Peyer's patch (tissue), 4 donors: Measurements from ENCODE around the gene KCTD1. TPM values are rescaled to one million over a fixed set of nuclear protein-coding genes. Genes with fewer than 3 reads are reported as not detected.

Experiments used
- DNase-seq, 3 donors: peaks; one replicate each; pipeline ENCODE4 v3.0.0-alpha.2; 2017 to 2019
- H3K27ac ChIP-seq, 4 donors: fragments of 200-600 bp; sonication (generic); one replicate each; pipeline ENCODE4 v1.5.1; 2016 to 2019
- H3K27me3 ChIP-seq, 2 donors: fragments of 200-600 bp; sonication (generic); one replicate each; pipeline ENCODE4 v1.5.1; 2019
- H3K36me3 ChIP-seq, 3 donors: fragments of 200-600 bp; sonication (generic); one replicate each; pipeline ENCODE4 v1.5.1; 2016 to 2019
- H3K4me1 ChIP-seq, 4 donors: fragments of 200-600 bp; sonication (generic); one replicate each; pipeline ENCODE4 v1.5.1; 2016 to 2019
- H3K4me3 ChIP-seq, 4 donors: fragments of 200-600 bp; sonication (generic); 1 replicate in 3 of 4; 2 replicates in 1 of 4; pipeline ENCODE4 v1.5.1; 2016 to 2019; ENCODE audit warnings: mild to moderate bottlenecking in 1 of 4
- H3K9me3 ChIP-seq, 4 donors: fragments of 200-600 bp; sonication (generic); one replicate each; pipeline ENCODE4 v1.5.1; 2016 to 2019; ENCODE audit warnings: mild to moderate bottlenecking in 1 of 4
- CTCF ChIP-seq, 6 experiments: fragments of 450-650 bp in 4 of 6; fragments of 200-600 bp in 2 of 6; sonication (generic) in 1 of 6; IDR thresholded peaks; one replicate each; pipeline ENCODE4 v1.5.1; 2017 to 2019; ENCODE audit warnings: antibody characterized with exemption in 6 of 6, mild to moderate bottlenecking in 3 of 6, moderate library complexity in 1 of 6
- POLR2A ChIP-seq, 2 donors: fragments of 450-650 bp; IDR thresholded peaks; one replicate each; pipeline ENCODE4 v1.5.1; 2017; ENCODE audit warnings: antibody characterized with exemption in 2 of 2, mild to moderate bottlenecking in 2 of 2, moderate library complexity in 2 of 2
- total RNA-seq, 4 donors: library from RNA; depleted of rRNA; stranded (reverse); fragments of >200 nt; gene quantifications; one replicate each; pipeline ENCODE4 v1.1.0, GENCODE V29; 2016

KCTD1 gene
- 1 to 10 TPM; 2.5 to 6.3 (median 4.7) TPM for total RNA-seq

GRCh38 chr18:26548415-26549262 lies at the start of gene KCTD1:
Gene KCTD1 (minus strand): TSS chr18:26548553. CDS start chr18:26548536, 17 bp downstream.
- Histone ChIP-seq H3K4me3 (peak within 1 kb of the TSS; percentile 56 to 78 (median 71)), H3K36me3 (no peaks in the 10 kb centered on the region), H3K4me1 (peaks cover 0 to 32% (median 16%) of the 10 kb centered on the region in 4 donors), H3K27ac (peak within 1 kb of the TSS in 3 of 4 donors; percentile 9 to 17 (median 15)), H3K27me3 (peaks cover 0 to 11% of the 10 kb centered on the region in 2 donors), H3K9me3 (no peaks in the 10 kb centered on the region)
- DNase-seq, result peak; percentile 39 to 90 (median 78)
- TF ChIP-seq CTCF (IDR thresholded peaks at IDR 0.05) (no peak), POLR2A (IDR thresholded peaks at IDR 0.05) (no peak)

GRCh38 chr18:26593365-26594320 lies 45.3 kb upstream of the KCTD1 start:
- no peak overlapping the region for H3K4me3 ChIP-seq
- no peak for DNase-seq
- H3K27ac ChIP-seq, result no peak overlapping the region
- TF ChIP-seq POLR2A (IDR thresholded peaks at IDR 0.05) (no peak), CTCF (IDR thresholded peaks at IDR 0.05) (no peak)
- H3K36me3 ChIP-seq, result no peaks in the 10 kb centered on the region
- H3K4me1 ChIP-seq, result no peaks in the 10 kb centered on the region
- no peaks in the 10 kb centered on the region for H3K9me3 ChIP-seq
- no peaks in the 10 kb centered on the region for H3K27me3 ChIP-seq

GRCh38 chr18:26584745-26585144 lies 36.4 kb upstream of the KCTD1 start:
- no peaks in the 10 kb centered on the region for H3K4me1 ChIP-seq
- H3K9me3 ChIP-seq, result no peaks in the 10 kb centered on the region
- no peak overlapping the region for H3K4me3 ChIP-seq
- H3K36me3 ChIP-seq, result no peaks in the 10 kb centered on the region
- no peak for DNase-seq
- no peaks in the 10 kb centered on the region for H3K27me3 ChIP-seq
- H3K27ac ChIP-seq, result no peak overlapping the region
- TF ChIP-seq CTCF (IDR thresholded peaks at IDR 0.05) (no peak), POLR2A (IDR thresholded peaks at IDR 0.05) (no peak)

- Histone ChIP-seq H3K9me3 (no peaks in the 10 kb centered on the region), H3K4me3 (no peak overlapping the region), H3K27me3 (no peaks in the 10 kb centered on the region), H3K4me1 (peaks cover 0 to 4% (median 0%) of the 10 kb centered on the region in 4 donors), H3K36me3 (no peaks in the 10 kb centered on the region), H3K27ac (no peak overlapping the region)
- no peak for DNase-seq
- TF ChIP-seq POLR2A (IDR thresholded peaks at IDR 0.05), result no peak
- TF ChIP-seq CTCF (IDR thresholded peaks at IDR 0.05), result no peak
These were observed 31.7 kb upstream of the KCTD1 start for GRCh38 chr18:26579941-26580618.

GRCh38 chr18:26575865-26576217 lies 27.5 kb upstream of the KCTD1 start:
- Histone ChIP-seq H3K27ac (no peak overlapping the region), H3K9me3 (no peaks in the 10 kb centered on the region), H3K4me1 (peaks cover 0 to 5% (median 0%) of the 10 kb centered on the region in 4 donors), H3K27me3 (no peaks in the 10 kb centered on the region), H3K4me3 (peak overlapping the region in 1 of 4 donors; percentile 38), H3K36me3 (no peaks in the 10 kb centered on the region)
- TF ChIP-seq POLR2A (IDR thresholded peaks at IDR 0.05), result no peak
- TF ChIP-seq CTCF (IDR thresholded peaks at IDR 0.05), result no peak
- DNase-seq, result no peak
